Measurements from ENCODE around the gene TP53.

TP53 gene

DNA sequence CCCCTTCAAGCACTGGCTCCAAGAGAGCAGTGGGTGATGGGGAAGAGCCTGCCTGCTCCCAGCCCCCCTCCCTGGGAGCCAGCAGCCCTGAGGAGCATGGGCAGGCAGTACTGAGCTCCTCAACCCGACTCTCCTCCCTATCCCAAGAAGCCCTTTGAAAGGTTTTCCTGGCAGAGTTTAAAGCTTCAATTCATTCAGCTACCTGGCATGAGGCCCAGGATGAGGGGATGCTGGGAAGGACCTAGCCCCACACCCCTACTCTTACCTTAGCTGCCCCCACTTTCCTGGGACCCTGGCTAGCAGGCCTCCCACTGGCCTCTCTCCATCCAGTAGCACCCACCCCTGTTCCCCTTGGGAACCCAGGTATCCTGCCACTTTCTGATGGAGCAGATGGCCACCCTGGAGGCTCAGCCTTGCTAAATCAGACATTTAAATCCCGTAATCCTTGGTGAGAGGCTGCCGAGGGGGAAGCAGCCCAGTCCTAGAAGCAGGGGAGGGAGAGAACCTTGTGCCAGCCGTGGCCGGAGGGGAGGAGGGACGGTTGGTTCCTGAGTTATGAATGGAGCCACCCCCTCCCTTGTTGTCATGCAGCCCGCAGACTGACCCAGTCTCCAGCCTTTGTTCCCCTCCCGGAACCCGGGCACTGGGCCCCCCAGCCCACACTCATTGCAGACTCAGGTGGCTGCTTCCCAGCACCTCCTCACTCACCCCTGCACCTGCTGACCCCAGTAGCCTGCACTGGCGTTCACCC is 19.5 kb downstream of the TP53 start:
- no peaks in the 10 kb centered on the region for H3K27me3 ChIP-seq (ENCODE audit: insufficient read depth, poor library complexity, severe bottlenecking)
- no peak; the same call in 2 of the 3 replicates for ATAC-seq (ENCODE audit: low read depth)
- no peaks in the 10 kb centered on the region for H3K9me3 ChIP-seq (ENCODE audit: severe bottlenecking)
- TF ChIP-seq, protein P1, sequence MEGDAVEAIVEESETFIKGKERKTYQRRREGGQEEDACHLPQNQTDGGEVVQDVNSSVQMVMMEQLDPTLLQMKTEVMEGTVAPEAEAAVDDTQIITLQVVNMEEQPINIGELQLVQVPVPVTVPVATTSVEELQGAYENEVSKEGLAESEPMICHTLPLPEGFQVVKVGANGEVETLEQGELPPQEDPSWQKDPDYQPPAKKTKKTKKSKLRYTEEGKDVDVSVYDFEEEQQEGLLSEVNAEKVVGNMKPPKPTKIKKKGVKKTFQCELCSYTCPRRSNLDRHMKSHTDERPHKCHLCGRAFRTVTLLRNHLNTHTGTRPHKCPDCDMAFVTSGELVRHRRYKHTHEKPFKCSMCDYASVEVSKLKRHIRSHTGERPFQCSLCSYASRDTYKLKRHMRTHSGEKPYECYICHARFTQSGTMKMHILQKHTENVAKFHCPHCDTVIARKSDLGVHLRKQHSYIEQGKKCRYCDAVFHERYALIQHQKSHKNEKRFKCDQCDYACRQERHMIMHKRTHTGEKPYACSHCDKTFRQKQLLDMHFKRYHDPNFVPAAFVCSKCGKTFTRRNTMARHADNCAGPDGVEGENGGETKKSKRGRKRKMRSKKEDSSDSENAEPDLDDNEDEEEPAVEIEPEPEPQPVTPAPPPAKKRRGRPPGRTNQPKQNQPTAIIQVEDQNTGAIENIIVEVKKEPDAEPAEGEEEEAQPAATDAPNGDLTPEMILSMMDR (IDR thresholded peaks at IDR 0.05; ENCODE audit: poor library complexity, severe bottlenecking), result no peak
- no peak for DNase-seq (ENCODE audit: low spot score)
- no peak overlapping the region for H3K27ac ChIP-seq (ENCODE audit: poor library complexity, severe bottlenecking)
- peaks cover 44% of the 10 kb centered on the region for H3K36me3 ChIP-seq (ENCODE audit: low read depth)
- no peak overlapping the region for H3K4me3 ChIP-seq (ENCODE audit: severe bottlenecking)
- no peaks in the 10 kb centered on the region for H3K4me1 ChIP-seq (ENCODE audit: insufficient read depth, poor library complexity, severe bottlenecking)

GRCh38 chr17:7656958-7657609 is 30.2 kb downstream of the TP53 start:
- H3K27me3 ChIP-seq (ENCODE audit: insufficient read depth, poor library complexity, severe bottlenecking), result peaks cover 17% of the 10 kb centered on the region
- no peak overlapping the region for H3K27ac ChIP-seq (ENCODE audit: poor library complexity, severe bottlenecking)
- no peaks in the 10 kb centered on the region for H3K4me1 ChIP-seq (ENCODE audit: insufficient read depth, poor library complexity, severe bottlenecking)
- H3K9me3 ChIP-seq (ENCODE audit: severe bottlenecking), result no peaks in the 10 kb centered on the region
- DNase-seq (ENCODE audit: low spot score) (no peak), ATAC-seq (ENCODE audit: low read depth) (no peak)
- H3K36me3 ChIP-seq (ENCODE audit: low read depth), result no peaks in the 10 kb centered on the region
- no peak overlapping the region for H3K4me3 ChIP-seq (ENCODE audit: severe bottlenecking)
- TF ChIP-seq, protein P1 (IDR thresholded peaks at IDR 0.05; ENCODE audit: poor library complexity, severe bottlenecking), result no peak

- Histone ChIP-seq H3K36me3 (ENCODE audit: low read depth) (no peaks in the 10 kb centered on the region), H3K27me3 (ENCODE audit: insufficient read depth, poor library complexity, severe bottlenecking) (peaks cover 33% of the 10 kb centered on the region), H3K4me1 (ENCODE audit: insufficient read depth, poor library complexity, severe bottlenecking) (no peaks in the 10 kb centered on the region), H3K4me3 (ENCODE audit: severe bottlenecking) (no peak overlapping the region), H3K9me3 (ENCODE audit: severe bottlenecking) (no peaks in the 10 kb centered on the region), H3K27ac (ENCODE audit: poor library complexity, severe bottlenecking) (no peak overlapping the region)
- TF ChIP-seq, protein P1 (IDR thresholded peaks at IDR 0.05; ENCODE audit: poor library complexity, severe bottlenecking), result no peak
- no peak for ATAC-seq (ENCODE audit: low read depth)
- no peak for DNase-seq (ENCODE audit: low spot score)
These were observed 31.8 kb downstream of the TP53 start for GRCh38 chr17:7655541-7655840.

DNA sequence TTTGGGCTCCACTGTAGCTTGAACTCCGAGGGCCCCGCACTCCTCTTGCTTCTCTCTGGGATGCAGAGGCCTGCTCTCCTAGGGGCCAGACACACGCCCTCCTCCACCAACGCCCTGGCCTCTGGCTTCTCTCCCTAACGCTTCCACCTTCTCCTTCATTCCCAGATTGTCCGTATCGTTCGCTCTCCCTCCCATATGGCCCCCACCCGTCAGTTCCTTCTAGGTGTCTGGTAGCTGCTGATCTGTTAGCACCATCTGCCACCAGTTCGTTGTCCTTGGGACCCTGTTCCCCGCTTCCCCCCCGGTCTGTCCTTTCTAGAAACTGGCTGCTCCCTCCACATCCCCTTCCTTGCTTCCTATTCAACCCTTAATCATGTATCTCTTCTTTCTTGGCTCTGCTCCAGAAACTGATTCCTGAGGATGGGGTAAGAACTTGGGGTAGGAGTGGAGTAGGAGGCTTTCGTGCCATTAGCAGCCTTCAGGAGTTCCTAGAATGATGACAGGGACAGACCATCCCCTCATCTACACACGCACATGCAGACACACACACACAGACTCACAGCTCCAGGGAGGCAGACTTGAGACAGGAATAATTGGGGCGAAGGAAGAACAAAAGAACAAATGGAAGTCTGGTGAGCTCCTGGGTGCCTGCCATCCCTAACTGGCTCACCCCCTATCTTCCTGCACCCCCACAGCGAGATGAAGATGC is 32.3 kb downstream of the TP53 start:
- Histone ChIP-seq H3K4me3 (ENCODE audit: severe bottlenecking) (no peak overlapping the region), H3K4me1 (ENCODE audit: insufficient read depth, poor library complexity, severe bottlenecking) (no peaks in the 10 kb centered on the region), H3K27me3 (ENCODE audit: insufficient read depth, poor library complexity, severe bottlenecking) (peaks cover 38% of the 10 kb centered on the region), H3K9me3 (ENCODE audit: severe bottlenecking) (no peaks in the 10 kb centered on the region), H3K27ac (ENCODE audit: poor library complexity, severe bottlenecking) (no peak overlapping the region), H3K36me3 (ENCODE audit: low read depth) (no peaks in the 10 kb centered on the region)
- DNase-seq (ENCODE audit: low spot score), result no peak
- no peak for ATAC-seq (ENCODE audit: low read depth)
- TF ChIP-seq, protein P1 (IDR thresholded peaks at IDR 0.05; ENCODE audit: poor library complexity, severe bottlenecking), result no peak

Measured in RWPE2 (cell line).